ENCODE results near the gene MYADM. TPM values are rescaled to one million over a fixed set of nuclear protein-coding genes. Genes with fewer than 3 reads are reported as not detected.

The MYADM gene
- total RNA-seq, 1 donor from 2014 or later, result 96.3 TPM

DNA sequence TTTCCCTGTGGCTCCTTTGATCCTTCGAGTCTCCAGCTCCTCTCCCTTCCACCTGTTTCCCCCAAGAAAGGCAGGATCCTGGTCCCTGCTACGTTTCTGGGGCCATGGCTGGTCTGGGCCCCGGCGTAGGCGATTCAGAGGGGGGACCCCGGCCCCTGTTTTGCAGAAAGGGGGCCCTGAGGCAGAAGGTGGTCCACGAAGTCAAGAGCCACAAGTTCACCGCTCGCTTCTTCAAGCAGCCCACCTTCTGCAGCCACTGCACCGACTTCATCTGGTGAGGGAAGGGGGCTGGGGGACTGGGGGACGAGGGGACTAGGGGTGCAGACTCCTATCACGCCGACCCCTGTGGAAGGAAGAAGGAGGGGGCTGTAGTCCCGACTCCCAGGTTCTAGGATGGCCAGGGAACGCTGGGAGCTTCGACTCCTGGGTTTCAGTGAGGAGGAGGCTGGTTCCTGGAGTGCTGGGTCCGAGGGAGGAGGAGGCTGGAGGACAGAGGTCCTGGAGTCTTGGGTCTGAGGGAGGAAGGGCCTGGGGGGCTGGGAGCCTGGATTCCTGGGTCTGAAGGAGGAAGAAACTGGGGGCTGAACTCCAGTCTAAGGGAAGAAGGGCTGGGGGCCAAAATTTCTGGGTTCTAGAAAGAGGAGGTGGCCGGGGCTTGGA lies 14.8 kb downstream of the MYADM start:
- intact Hi-C loops (cut with micrococcal nuclease), result loop anchor here (2.0 kb wide), 1 partner anchor 30 kb away; no protein-coding TSS in a partner anchor
- Mint-ChIP-seq H3K27me3 (ENCODE audit: low read depth) (peaks cover 23% of the 10 kb centered on the region), H3K4me1 (ENCODE audit: low read depth) (peaks cover 11% of the 10 kb centered on the region), H3K9me3 (no peaks in the 10 kb centered on the region), H3K36me3 (ENCODE audit: low read depth) (no peaks in the 10 kb centered on the region), H3K27ac (no peak overlapping the region), H3K4me3 (ENCODE audit: low read depth) (peak overlapping the region; percentile 30)
- DNase-seq (ENCODE audit: low spot score), result no peak

DNA sequence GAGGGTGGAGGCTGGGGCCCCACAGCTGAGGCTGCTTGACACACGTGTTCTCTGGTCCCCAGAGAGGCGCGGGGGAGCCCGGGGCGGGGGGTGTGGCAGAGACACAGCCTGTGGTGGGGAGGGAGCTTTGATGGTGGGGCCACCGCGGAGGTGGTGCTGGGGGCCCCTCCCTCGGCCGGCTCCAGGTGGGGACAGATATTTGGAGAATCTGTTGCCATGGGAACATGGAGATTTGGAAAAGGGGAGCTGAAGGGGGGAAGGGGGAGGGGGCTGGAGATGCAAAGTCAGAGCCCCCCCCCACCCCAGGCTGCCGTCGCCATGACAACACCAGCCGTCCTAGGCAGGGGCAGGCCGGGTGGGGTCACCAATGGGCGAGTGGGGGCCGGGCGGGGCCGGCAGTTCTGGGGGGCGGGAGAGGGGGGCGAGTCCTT lies 15.6 kb downstream of the MYADM start:
- Mint-ChIP-seq H3K4me1 (ENCODE audit: low read depth) (peaks cover 9% of the 10 kb centered on the region), H3K27ac (no peak overlapping the region), H3K36me3 (ENCODE audit: low read depth) (no peaks in the 10 kb centered on the region), H3K4me3 (ENCODE audit: low read depth) (no peak overlapping the region), H3K27me3 (ENCODE audit: low read depth) (peaks cover 23% of the 10 kb centered on the region), H3K9me3 (no peaks in the 10 kb centered on the region)
- intact Hi-C loops (cut with micrococcal nuclease), result loop anchor here (2.0 kb wide), 1 partner anchor 30 kb away; no protein-coding TSS in a partner anchor
- no peak for DNase-seq (ENCODE audit: low spot score)

DNA sequence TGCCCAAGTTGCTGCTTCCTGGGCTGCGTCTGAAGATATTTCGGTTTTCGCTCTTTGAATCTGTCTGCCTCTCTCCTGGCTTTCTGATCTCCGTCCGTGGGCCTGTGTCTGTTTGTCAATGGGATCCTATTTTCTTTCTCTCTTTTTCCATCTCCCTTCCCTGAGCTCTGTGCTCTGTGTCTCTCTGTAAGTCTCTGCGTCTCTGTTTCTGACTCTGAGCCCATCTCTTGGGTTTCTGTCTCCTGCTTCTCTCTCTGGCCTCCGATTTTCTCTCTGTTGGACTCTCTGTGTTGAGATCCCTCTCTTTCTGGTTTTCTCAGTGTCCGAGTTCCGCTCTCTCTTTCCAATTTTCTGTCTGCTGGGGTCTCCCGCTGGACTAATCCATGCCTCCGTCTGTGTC lies 16.1 kb downstream of the MYADM start:
- no peak overlapping the region for H3K4me3 Mint-ChIP-seq (ENCODE audit: low read depth)
- intact Hi-C loops (cut with micrococcal nuclease), result loop anchor here (2.0 kb wide), 1 partner anchor 31 kb away; no protein-coding TSS in a partner anchor
- no peaks in the 10 kb centered on the region for H3K36me3 Mint-ChIP-seq (ENCODE audit: low read depth)

DNA sequence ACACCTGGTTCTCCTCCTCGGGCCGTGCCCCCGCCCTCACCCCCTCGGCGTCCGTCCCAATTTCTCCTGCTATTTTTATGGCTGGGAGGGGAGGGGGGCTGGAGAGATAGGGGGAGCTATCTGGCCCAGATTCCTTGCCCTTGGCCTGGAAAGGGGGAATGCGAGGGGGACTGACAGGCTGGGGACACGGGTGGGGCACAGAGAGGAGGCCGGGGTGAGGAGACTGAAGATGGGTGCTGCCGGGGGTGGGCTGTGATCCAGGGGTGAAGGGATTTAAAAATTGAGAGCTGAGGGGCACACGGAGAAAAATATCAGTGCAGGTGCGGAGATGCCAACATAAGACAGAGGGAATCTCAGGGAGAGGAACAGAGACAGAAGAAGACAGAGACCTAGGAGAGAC lies 16.6 kb downstream of the MYADM start:
- H3K36me3 Mint-ChIP-seq (ENCODE audit: low read depth), result no peaks in the 10 kb centered on the region
- H3K27ac Mint-ChIP-seq, result no peak overlapping the region

More for the DNA sequence above, 16.1 kb downstream of the MYADM start:
- no peak for DNase-seq (ENCODE audit: low spot score)
- Mint-ChIP-seq H3K27me3 (ENCODE audit: low read depth) (peaks cover 23% of the 10 kb centered on the region), H3K4me1 (ENCODE audit: low read depth) (peaks cover 7% of the 10 kb centered on the region), H3K27ac (no peak overlapping the region), H3K9me3 (no peaks in the 10 kb centered on the region)

GRCh38 chr19:53885036-53885435 lies 17.4 kb downstream of the MYADM start:
- H3K9me3 Mint-ChIP-seq, result no peaks in the 10 kb centered on the region
- intact Hi-C loops (cut with micrococcal nuclease), result no loop called here
- H3K36me3 Mint-ChIP-seq (ENCODE audit: low read depth), result no peaks in the 10 kb centered on the region
- peaks cover 4% of the 10 kb centered on the region for H3K4me1 Mint-ChIP-seq (ENCODE audit: low read depth)
- H3K27me3 Mint-ChIP-seq (ENCODE audit: low read depth), result peaks cover 23% of the 10 kb centered on the region
- no peak overlapping the region for H3K27ac Mint-ChIP-seq
- H3K4me3 Mint-ChIP-seq (ENCODE audit: low read depth), result no peak overlapping the region
- DNase-seq (ENCODE audit: low spot score), result no peak

More for the DNA sequence above, 16.6 kb downstream of the MYADM start:
- intact Hi-C loops (cut with micrococcal nuclease), result no loop called here
- DNase-seq (ENCODE audit: low spot score), result no peak
- H3K9me3 Mint-ChIP-seq, result no peaks in the 10 kb centered on the region
- H3K4me3 Mint-ChIP-seq (ENCODE audit: low read depth), result no peak overlapping the region
- H3K4me1 Mint-ChIP-seq (ENCODE audit: low read depth), result peaks cover 4% of the 10 kb centered on the region
- H3K27me3 Mint-ChIP-seq (ENCODE audit: low read depth), result peaks cover 23% of the 10 kb centered on the region

- Mint-ChIP-seq H3K4me3 (ENCODE audit: low read depth) (no peak overlapping the region), H3K36me3 (ENCODE audit: low read depth) (no peaks in the 10 kb centered on the region), H3K27me3 (ENCODE audit: low read depth) (peaks cover 7% of the 10 kb centered on the region), H3K4me1 (ENCODE audit: low read depth) (no peaks in the 10 kb centered on the region), H3K9me3 (no peaks in the 10 kb centered on the region), H3K27ac (no peak overlapping the region)
- no peak for DNase-seq (ENCODE audit: low spot score)
- intact Hi-C loops (cut with micrococcal nuclease), result no loop called here
These were observed 24.8 kb downstream of the MYADM start for GRCh38 chr19:53892301-53892980.

- Mint-ChIP-seq H3K27me3 (ENCODE audit: low read depth) (peaks cover 9% of the 10 kb centered on the region), H3K9me3 (no peaks in the 10 kb centered on the region), H3K36me3 (ENCODE audit: low read depth) (no peaks in the 10 kb centered on the region), H3K4me1 (ENCODE audit: low read depth) (no peaks in the 10 kb centered on the region), H3K27ac (no peak overlapping the region), H3K4me3 (ENCODE audit: low read depth) (no peak overlapping the region)
- no peak for DNase-seq (ENCODE audit: low spot score)
- intact Hi-C loops (cut with micrococcal nuclease), result no loop called here
These were observed 25.3 kb downstream of the MYADM start for GRCh38 chr19:53892981-53893325.

- Mint-ChIP-seq H3K4me1 (ENCODE audit: low read depth) (peaks cover 2% of the 10 kb centered on the region), H3K9me3 (no peaks in the 10 kb centered on the region), H3K36me3 (ENCODE audit: low read depth) (no peaks in the 10 kb centered on the region), H3K27ac (no peak overlapping the region), H3K27me3 (ENCODE audit: low read depth) (peaks cover 16% of the 10 kb centered on the region), H3K4me3 (ENCODE audit: low read depth) (no peak overlapping the region)
- DNase-seq (ENCODE audit: low spot score), result no peak
- intact Hi-C loops (cut with micrococcal nuclease), result no loop called here
These were observed 27.0 kb downstream of the MYADM start for GRCh38 chr19:53894707-53895106.

DNA sequence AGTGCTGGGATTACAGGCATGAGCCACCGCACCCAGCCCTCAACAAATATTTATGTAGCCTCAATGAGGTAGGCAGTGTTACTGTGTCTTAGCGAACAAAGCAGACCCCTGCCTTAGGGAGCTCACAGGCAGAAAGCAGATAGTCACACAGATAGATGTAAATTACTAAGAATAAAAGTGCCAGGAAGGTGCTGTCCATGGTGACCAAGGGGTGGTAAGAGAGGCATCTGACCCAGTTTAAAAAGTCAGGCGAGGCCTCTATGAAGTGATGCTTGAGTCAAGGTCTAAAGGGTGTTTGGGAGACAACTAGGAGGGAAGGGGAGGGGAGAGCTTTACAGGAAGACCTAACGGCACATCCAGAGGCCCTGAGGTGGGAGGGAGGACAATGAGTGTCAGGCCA lies 29.0 kb downstream of the MYADM start:
- DNase-seq (ENCODE audit: low spot score), result no peak
- Mint-ChIP-seq H3K27ac (no peak overlapping the region), H3K9me3 (no peaks in the 10 kb centered on the region), H3K27me3 (ENCODE audit: low read depth) (peaks cover 14% of the 10 kb centered on the region), H3K4me1 (ENCODE audit: low read depth) (peaks cover 2% of the 10 kb centered on the region), H3K4me3 (ENCODE audit: low read depth) (no peak overlapping the region), H3K36me3 (ENCODE audit: low read depth) (no peaks in the 10 kb centered on the region)
- intact Hi-C loops (cut with micrococcal nuclease), result no loop called here

DNA sequence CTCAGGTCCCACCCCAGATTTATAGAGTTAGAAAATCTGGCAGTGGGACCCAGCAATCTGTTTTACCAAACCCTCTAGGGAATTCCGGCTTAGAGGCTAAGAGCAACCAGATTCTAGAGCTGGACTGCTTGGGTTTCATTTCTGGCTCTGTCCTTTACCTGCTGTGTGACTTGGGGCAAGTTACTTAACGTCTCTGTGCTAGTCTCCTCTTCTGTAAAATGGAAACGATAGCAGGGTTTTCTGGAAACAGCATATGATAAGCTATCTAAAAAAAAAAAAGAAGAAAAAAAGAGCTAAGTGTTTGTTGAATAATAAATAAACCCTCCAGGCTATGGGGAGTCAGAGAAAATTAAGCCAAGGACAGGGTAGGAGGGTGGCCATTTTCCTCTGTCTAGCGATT lies 29.8 kb downstream of the MYADM start:
- Mint-ChIP-seq H3K27ac (no peak overlapping the region), H3K4me1 (ENCODE audit: low read depth) (peaks cover 2% of the 10 kb centered on the region), H3K9me3 (no peaks in the 10 kb centered on the region), H3K27me3 (ENCODE audit: low read depth) (peaks cover 13% of the 10 kb centered on the region), H3K36me3 (ENCODE audit: low read depth) (no peaks in the 10 kb centered on the region), H3K4me3 (ENCODE audit: low read depth) (no peak overlapping the region)
- intact Hi-C loops (cut with micrococcal nuclease), result no loop called here
- DNase-seq (ENCODE audit: low spot score), result no peak

GRCh38 chr19:53898166-53898565 lies 30.5 kb downstream of the MYADM start:
- Mint-ChIP-seq H3K27ac (no peak overlapping the region), H3K27me3 (ENCODE audit: low read depth) (peaks cover 13% of the 10 kb centered on the region), H3K4me3 (ENCODE audit: low read depth) (no peak overlapping the region), H3K4me1 (ENCODE audit: low read depth) (peaks cover 2% of the 10 kb centered on the region), H3K9me3 (no peaks in the 10 kb centered on the region), H3K36me3 (ENCODE audit: low read depth) (no peaks in the 10 kb centered on the region)
- no peak for DNase-seq (ENCODE audit: low spot score)
- intact Hi-C loops (cut with micrococcal nuclease), result no loop called here

- Mint-ChIP-seq H3K36me3 (ENCODE audit: low read depth) (no peaks in the 10 kb centered on the region), H3K27me3 (ENCODE audit: low read depth) (peaks cover 13% of the 10 kb centered on the region), H3K4me3 (ENCODE audit: low read depth) (no peak overlapping the region)
These were observed 31.1 kb downstream of the MYADM start for GRCh38 chr19:53898636-53899341.

More at GRCh38 chr19:53898636-53899341, 31.1 kb downstream of the MYADM start:
- H3K27ac Mint-ChIP-seq, result no peak overlapping the region
- intact Hi-C loops (cut with micrococcal nuclease), result no loop called here
- H3K9me3 Mint-ChIP-seq, result no peaks in the 10 kb centered on the region
- no peak for DNase-seq (ENCODE audit: low spot score)
- peaks cover 2% of the 10 kb centered on the region for H3K4me1 Mint-ChIP-seq (ENCODE audit: low read depth)
